ENCODE data around the gene KDM6B.

KDM6B gene

DNA sequence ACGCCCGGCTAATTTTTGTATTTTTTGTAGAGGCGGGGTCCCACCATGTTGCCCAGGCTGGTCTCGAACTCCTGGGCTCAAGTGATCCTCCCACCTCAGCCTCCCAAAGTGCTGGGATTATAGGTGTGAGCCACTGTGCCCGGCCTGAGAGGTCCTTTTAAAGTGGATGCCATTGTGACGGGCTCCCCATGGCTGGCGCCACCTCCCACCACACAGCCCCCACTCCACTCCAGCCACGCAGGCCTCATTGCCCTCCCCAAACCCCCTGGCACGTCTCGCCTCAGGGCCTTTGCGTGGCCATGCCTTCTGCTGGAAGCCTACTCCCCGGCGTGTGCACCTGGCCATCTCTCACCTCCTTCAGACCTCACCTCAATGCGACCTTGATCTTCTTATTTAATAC, 11.9 kb upstream of the KDM6B start:
- no peak for DNase-seq

DNA sequence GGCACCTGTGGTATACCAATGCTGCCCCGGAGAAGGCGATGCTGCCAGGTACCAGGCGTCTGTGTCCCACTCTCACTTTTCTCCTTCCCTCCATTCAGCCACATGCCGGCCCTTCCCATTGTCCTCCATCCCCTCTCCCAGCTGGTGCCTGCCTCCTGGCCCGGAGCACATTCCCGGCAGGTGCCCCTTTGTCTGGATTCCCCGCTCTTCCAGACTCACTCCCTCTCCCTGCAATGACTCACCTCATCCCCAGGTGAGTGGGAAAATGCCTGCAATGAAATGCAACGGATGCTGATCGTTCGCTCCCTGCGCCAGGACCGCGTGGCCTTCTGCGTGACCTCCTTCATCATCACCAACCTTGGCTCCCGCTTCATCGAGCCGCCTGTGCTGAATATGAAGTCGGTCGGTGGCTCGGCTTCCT, 10.4 kb upstream of the KDM6B start:
- no peak for DNase-seq

DNA sequence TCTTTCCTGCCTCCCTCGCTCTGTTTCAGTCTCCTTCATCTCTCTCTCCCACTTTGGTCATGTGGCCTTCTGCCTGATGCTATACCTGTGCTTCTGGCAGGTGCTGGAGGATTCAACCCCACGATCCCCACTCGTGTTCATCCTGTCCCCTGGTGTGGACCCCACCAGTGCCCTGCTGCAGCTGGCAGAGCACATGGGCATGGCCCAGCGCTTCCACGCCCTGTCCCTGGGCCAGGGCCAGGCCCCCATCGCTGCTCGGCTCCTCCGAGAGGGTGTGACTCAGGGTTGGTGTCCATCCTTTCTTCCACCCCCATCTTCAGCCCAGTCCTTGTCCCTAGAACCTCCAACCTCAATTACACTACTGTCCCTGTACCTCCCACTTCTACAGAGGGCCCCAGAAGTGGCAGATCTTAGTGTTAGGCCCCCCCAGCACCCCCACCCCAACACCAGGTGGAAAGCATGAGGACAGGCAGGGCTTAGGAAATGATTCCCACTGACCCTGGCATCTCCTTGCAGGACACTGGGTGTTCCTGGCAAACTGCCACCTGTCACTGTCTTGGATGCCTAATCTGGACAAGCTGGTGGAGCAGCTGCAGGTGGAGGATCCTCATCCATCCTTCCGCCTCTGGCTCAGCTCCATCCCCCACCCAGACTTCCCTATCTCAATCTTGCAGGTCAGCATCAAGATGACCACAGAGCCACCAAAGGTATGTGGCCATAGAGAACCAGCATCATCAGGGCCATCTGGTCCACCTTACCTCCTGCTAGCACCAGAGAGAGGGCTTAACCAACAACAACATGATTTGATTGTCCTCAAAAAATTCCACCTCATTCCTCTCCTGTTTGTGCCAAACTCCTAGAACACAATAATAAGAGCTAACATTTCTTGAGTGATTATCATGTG, 9.7 kb upstream of the KDM6B start:
- DNase-seq, result no peak

DNA sequence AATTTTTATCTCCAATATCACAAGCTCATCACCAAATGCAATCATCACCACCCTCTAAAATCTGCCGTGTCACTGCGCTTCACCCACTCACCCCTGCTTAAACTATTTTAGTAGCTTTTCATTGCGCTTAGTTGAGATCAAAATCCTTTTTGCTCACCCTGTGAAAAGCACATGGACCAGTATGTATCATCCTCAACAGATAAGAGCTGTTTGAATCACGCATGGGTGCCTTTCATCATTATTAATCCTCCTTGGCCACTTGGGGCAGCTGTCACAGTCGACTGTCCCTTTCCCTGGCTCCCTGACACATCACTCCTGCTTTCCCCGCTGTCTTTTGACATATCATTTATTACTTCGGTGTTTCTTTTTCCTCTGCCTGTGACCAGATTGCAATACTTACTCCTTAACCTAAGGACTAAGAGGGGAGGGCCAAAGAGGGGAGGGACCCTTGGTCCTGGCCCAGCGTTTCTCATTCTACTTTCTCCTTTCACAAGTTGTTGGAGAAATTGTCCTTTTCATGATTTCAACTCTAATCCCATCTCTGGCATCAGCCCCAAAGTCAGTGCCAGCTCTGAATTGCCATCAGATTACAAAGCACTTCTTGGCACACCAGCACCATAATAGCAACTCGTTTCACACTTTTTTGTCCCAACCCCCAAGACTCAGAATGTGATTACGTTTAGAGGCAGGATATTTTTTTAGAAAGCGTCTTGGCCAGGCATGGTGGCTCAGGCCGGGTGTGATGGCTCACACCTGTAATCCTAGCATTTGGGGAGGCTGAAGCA, 8.6 kb upstream of the KDM6B start:
- no peak for DNase-seq

DNA sequence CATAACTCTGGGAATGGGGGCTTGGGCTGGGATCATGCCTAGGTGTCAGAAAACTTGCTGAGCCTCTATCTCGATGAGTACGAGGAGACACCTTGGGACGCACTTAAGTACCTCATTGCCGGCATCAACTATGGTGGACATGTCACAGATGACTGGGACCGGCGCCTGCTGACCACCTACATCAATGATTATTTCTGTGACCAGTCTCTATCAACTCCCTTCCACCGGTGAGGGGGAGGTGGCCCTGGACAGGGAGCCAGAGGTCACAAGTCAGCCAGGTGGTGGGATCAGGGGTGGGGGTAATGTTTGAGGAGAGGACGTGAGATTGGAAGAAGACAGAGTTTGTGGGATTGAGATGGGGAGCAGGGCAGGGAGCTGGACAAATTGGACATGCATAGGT, 3.4 kb upstream of the KDM6B start:
- DNase-seq, result no peak

DNA sequence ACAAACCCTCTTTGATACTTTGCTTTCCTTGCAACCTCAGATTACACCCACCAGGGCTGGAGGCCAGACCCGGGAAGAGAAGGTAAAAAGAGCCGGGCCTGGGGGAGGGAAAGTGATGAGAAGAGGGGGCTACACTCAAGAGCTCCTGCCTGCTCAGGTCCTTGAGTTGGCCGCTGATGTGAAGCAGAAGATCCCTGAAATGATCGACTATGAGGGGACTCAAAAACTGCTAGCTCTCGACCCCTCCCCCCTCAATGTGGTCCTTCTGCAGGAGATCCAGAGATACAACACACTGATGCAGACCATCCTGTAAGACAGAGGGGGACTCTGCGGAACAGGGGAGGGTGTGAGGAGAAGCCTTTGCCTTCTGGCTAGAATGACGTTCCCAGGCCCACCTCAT, 2.8 kb upstream of the KDM6B start:
- no peak for DNase-seq

DNA sequence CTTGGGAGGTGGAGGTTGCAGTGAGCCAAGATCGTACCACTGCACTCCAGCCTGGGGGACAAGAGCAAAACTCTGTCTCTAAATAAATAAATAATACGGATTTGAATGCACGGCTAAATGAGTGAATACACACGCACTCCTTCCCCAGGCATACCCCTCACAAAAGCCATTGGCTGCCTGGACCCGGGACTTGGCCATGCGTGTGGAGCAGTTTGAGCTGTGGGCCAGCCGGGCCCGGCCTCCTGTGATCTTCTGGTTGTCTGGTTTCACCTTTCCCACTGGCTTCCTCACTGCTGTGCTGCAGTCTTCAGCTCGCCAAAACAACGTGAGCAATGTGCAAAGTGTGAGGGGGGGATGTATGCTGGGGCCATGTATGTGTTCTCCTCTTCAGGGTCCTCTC, 1.6 kb upstream of the KDM6B start:
- no peak for DNase-seq

DNA sequence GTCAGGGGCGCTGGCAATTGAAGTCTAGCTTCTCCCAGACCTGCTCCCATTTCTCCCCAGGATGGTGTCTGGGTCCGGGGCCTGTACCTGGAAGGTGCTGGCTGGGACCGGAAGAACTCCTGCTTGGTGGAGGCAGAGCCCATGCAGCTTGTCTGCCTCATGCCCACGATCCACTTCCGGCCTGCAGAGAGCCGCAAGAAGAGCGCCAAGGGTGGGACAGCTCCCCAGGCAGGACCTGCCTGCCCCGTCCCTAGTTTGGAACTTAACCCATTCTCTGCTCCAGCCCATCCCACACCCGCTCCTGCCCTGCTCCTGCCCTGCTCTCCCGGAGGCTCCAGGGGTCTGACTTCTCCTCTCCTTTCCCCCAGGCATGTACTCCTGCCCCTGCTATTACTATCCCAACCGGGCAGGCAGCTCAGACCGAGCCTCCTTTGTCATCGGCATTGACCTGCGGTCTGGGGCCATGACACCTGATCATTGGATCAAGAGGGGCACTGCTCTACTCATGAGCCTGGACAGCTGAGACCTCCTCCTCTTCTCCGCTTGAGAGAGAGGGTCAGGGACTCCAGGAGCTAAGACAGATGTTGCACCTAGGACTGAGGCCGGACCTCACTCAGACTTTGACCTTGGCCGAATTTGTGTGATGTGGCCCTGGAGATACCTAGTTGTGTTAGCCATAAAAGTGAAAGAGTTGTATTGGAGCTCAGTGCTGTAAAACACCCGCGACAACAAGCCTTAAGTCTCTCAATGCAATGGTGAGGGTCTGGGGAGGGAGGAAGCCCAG, 814 bp upstream of the KDM6B start:
- no peak for DNase-seq

DNA sequence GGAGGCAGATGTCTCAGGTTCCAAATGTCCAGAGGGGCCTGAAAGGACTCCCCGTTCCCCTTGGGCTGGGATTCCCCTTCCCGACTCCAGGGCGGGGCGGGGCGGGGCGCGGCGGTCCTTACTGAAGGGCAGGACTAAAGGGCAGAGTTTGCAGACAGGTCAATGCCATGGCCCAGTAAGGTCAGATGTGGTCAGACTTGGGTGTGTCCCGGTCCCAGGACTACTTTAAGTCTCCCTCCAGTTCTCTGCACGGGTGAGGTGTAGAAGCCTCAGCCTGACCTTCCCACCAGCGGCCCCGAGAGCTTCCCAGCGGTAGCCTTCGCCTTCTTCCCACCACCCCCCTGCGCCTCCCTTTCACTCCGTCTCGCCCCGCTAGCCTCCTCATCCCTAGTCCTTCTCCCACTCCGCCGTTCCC, 532 bp downstream of the KDM6B start:
- no peak for DNase-seq

DNA sequence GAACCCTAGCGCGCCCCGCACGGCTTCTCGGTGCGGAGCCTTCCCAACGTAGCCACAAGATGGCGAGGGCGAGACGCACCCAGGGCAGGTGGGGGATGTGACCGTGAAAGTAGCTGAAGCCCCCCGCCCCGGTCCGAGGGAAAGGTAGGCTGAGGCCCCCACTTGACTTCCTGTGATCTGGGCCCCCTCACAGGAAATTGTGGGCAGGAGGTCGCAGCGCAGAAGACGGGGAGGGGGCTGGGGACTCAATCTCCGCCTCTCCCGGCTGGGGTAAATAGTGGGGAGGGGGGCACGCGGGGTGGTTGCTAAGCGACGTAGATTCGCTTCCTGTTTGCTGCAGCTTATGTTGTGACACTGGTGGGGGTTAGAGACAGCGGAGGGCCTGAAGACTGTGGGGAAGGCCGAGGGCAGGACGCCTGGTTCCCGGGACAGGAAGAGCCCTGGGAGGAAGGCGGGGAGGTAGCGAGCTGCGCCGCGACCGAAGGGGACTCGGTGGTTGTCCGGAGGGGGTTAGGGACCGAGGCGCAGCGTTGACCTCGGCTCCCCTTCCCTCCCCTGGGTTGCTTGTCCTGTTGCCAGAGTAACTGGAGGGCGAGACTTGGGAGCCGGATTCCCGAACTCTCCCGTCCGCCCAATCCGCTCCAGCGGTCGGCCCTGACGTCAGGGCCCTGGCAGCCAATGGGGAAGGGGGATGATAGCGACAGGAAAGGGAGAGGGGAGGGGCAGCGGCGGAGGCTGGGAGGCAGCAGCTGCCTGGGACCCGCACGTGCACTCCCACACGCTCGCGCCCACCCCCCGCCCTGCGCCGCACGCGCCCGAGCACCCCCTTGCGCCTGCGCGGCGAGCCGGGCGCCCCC, 1.2 kb downstream of the KDM6B start:
- peak; percentile 99 for DNase-seq

DNA sequence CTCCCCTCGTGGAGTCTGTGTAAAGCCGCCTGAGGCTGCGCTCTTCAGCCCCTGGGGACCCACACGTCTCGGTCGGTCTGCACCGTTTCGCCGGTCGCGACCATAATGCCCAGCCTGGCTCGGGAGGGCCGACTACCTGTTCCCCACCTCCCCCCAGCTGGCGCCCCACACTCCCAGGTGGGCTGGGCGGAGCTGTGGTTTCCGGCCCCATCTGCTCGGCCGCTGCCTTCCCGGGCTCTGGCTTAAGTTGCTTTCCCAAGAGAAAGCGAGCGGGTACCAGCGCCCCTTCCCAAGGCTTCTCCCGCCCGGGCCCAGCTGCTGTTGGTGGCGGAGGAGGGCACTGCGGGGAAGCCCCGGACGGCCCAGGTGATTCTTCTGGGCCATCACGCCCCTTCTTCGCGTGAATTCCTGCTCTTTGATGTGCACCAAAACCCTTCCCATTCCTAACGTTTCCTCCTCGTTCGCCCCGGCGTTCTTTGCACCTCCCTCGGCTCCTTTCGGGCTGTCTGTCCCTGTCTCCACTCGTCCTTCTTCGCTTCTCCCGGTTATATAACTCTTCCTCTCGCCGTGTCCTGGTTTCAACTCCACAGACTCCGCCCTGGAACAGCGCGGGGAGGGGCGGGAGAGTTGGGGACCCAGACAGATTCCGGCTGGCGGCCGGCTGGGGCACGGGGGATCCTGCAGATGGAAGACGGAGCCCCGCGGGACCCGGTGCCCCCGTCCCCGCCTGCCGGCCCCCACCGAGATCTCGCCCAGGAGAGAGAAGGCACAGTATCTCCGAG, 2.0 kb downstream of the KDM6B start:
- DNase-seq, result peak; percentile 80

DNA sequence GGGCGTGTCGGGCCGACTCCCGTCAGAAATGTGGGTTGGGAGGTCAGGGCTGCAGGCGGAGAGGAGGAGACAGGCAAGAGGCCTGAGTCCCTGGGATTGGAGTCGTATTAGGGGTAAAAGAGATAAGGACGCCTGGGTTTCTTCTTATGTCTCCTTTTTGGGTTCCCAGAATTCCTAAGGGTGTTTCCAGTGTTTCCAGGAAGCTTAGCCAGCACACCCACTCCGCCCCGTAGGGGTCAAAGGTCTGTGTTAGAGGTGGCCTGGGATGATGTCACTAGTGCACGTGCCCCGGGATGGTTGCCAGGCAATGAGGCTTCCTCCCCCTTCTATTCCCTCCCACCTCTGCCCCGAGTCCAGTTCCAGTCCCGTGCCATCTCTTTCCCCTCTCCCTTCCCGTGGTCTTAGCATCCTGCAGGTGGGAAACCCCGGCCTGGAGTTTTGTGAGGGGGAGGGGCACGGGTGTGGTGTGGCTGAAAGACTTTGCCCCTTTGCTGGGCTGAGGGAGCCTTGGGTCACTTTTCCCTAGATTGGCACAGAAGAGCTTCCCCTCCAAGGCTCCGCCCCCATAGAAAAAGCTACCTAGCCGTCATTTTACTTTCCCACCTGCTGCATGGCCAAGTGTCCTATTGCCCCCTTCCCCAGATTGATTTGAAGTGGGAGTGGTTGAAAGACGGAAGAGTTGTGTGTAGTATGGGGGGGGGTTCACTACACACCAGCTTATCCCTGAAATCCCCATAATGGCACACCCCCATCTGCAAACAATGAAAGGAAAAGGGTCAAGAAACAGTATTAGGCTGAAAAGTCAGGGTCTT, 2.8 kb downstream of the KDM6B start:
- peak; percentile 92 for DNase-seq

DNA sequence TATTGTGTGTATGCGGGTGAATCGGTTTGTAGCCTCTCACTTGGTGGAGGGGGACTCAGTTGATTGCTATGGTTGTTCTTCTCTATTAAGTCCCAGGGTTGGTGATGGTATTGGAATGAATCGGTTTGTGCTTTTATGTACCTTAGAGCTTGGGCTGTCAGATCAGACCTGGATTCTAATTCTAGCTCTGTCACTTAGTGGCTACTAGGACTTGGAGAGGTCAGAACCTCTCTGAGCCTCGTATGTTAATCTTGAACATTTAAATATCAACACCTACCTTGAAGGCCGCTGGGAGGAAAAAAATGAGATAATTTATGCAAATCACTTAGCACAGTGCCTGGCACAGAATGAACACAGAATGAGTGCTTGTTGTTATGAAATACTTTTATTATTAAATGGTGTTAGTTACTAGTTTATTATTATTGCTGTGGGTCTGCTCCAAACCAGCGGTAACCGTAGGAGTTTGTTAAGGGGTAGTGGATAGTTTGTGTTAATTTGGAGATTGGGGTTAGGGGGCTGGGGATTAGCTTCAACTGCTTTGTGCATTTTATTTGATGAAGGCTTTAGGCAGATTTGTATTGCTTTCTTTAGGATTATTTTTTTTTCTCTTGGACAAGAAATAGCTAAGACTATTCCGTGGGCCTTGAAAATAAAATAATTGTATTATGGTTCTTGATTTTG, 3.5 kb downstream of the KDM6B start:
- DNase-seq, result no peak

DNA sequence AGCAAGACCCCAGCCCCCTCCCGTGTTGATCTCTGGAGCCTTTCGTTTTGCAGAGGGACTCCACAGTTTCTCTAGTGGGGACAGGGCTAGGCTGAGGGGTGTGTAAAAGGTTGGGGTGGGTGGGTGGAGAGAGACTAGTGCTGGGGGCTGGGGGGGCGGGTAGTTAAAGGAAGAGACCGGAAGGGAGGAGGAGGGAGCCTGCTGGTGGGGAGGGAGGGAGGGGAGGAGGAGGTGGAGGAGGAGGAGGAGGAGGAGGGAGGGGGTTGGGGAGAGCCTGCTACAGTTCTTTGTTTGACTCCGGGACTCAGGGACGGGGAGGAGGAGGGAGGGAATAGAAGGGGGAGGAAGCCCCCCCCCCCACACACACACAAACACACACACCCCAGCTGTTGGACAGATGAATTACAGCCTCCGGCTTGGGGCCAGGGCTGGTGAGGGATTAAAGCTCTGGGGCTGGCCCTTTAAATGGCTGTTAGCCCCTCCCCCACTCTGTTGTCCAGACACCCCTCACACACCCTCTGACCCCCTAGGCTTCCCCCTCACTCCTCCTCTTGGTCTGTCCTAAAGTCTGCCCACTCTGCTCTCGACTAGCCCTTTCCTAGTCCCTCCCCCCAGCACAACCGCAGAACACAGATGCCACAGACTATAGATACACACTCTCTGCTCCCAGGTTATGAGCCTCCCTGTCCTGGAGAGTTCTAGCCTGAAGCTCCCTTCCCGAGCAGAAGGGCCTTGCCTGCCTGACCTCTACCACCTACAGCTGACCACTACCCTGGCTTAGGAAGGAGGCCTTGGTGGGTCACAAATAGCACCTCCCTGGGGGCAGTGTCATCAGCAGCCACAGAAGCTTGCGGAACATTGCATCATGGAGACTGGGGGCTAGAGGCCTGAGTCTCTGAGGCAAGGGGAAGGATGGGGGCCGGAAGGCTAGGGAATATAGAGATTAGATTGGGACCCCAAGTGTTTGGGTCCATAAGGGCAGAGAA, 4.4 kb downstream of the KDM6B start:
- DNase-seq, result peak; percentile 78

DNA sequence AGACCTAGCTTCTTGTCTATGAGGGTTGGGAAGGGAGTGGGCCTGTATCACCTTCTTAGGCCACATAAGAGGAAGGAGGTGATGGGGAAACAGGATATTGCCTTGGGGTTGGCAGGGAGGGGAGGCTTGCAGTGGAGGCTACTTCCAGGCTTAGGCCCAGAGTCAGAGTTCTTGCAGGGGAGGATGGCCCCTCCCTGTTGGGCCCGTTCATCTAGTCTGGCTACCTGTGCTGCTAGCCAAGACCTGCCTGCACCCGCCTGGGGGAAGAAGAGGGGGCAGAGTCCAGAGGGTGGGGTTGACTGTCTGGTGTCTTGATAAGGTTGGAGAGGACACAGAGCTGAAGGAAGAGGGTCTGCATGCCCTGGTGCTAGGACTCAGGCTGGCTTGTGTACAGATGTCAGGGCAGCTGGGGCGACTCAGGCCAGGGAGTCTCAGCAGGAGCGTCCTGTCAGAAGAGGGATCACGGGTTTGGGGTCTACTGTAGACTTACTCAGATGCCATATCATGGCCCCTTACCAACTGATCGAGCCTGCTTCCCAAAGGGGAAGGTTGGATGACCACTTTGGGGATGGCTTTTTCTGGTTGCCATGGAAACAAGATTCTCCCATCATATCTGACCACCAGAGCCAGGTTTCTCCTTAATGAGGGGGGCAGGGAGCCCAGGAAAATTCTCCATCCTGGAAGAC, 5.3 kb downstream of the KDM6B start:
- DNase-seq, result no peak

DNA sequence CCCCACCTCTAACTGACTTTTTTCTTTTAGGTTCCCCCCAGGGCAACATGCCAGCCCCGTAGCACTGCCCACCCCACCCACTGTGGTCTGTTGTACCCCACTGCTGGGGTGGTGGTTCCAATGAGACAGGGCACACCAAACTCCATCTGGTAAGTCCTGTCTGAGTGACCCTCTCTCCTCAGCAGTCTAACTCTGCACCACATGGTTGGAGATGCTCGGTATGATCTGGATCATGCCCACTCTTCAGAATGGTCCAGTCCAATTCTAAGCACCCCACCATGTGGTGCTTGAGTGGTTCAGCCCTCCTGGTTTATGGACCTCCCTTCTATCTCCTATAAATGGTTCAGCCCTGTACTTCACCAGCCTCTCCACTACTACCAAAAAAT, 5.9 kb downstream of the KDM6B start:
- no peak for DNase-seq

DNA sequence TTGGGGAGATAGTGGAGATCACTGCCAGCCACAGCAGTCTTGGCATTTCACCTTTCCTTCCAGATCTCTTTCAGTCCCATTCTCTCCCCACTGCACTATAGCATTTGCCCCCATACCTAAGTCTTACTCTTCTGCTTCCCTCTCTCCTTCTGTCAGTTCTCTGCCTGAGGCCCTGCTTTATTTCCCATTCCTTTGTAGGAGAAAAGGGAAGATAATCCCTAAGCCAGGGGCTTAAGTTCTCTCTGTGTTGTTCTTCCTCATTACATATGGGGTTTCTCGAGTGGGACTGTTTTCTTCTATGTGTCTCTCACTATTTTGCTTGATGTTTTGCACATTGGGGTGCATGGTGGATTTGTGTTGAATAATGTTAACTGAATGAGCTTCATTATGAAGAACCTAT, 6.4 kb downstream of the KDM6B start:
- DNase-seq, result no peak

DNA sequence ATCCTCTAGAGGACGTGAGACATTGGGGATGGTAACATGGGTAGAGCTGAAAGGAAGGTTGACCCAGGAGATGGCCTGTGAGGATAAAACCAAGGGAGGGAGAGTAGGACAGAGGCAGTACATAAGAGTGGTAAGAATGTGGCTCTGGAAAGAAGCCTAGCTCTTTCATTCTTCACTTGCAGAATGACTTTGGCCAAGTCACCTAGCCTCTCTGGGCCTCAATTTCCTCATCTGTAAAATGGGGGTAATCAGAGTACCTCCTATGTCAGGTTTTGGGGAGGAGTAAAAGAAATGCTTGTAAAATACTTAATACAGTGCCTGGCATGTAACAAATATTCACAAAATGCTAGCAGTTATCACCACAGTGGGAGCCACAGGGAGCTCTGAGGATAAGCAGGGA, 6.9 kb downstream of the KDM6B start:
- DNase-seq, result no peak

Measured in right hindlimb (tissue), 1 donor.